NCI-H2107 treated with DMSO at 0.1 percent for 48 hours (cell line): ENCODE results near the gene ZNF273.
"Not testable (repeated sequence)": the region's sequence is repeated elsewhere in the genome, so short reads cannot be mapped to it uniquely, and the experiment has no call there.

ENCODE experiments used
- DNase-seq: peaks from one replicate; lab custom pipeline; 2025; ENCODE audit not compliant: unreplicated experiment; lab: John Stamatoyannopoulos, UW

Gene ZNF273

GRCh38 chr7:64888901-64889685 is 14.0 kb upstream of the ZNF273 start:
- no peak for DNase-seq

- no peak for DNase-seq
Observed at GRCh38 chr7:64889686-64890162, 13.3 kb upstream of the ZNF273 start.

- DNase-seq = not testable (repeated sequence)
Observed at GRCh38 chr7:64890273-64890672, 12.8 kb upstream of the ZNF273 start.

- DNase-seq = no peak
Observed at GRCh38 chr7:64890761-64891362, 12.2 kb upstream of the ZNF273 start.

GRCh38 chr7:64891363-64892081 is 11.6 kb upstream of the ZNF273 start:
- not testable (repeated sequence) for DNase-seq

GRCh38 chr7:64892116-64892515 is 11.0 kb upstream of the ZNF273 start:
- DNase-seq = no peak

- DNase-seq = no peak
Observed at GRCh38 chr7:64892666-64893309, 10.3 kb upstream of the ZNF273 start.

GRCh38 chr7:64893401-64893800 is 9.7 kb upstream of the ZNF273 start:
- DNase-seq = no peak

GRCh38 chr7:64902461-64902805 is 640 bp upstream of the ZNF273 start:
- not testable (repeated sequence) for DNase-seq

- DNase-seq = no peak
Observed at GRCh38 chr7:64904008-64904407, 935 bp downstream of the ZNF273 start.

- no peak for DNase-seq
Observed at GRCh38 chr7:64905133-64905532, 2.1 kb downstream of the ZNF273 start.

- DNase-seq = no peak
Observed at GRCh38 chr7:64905547-64905946, 2.5 kb downstream of the ZNF273 start.

- no peak for DNase-seq
Observed at GRCh38 chr7:64907641-64908326, 4.7 kb downstream of the ZNF273 start.

- no peak for DNase-seq
Observed at GRCh38 chr7:64908358-64908757, 5.3 kb downstream of the ZNF273 start.

GRCh38 chr7:64914557-64914956 is 11.5 kb downstream of the ZNF273 start:
- DNase-seq = no peak

- DNase-seq = not testable (repeated sequence)
Observed at GRCh38 chr7:64915301-64915700, 12.2 kb downstream of the ZNF273 start.

- DNase-seq = not testable (repeated sequence)
Observed at GRCh38 chr7:64928252-64929187, 25.4 kb downstream of the ZNF273 start.

GRCh38 chr7:64934478-64934877 is 31.4 kb downstream of the ZNF273 start:
- no peak for DNase-seq

- no peak for DNase-seq
Observed at GRCh38 chr7:64938540-64938939, 35.5 kb downstream of the ZNF273 start.

GRCh38 chr7:64940021-64940420 is 36.9 kb downstream of the ZNF273 start:
- DNase-seq = not testable (repeated sequence)
